Psoas muscle (tissue), 8 donors: Measurements from ENCODE around the gene TMTC4. TPM values are rescaled to one million over a fixed set of nuclear protein-coding genes. Genes with fewer than 3 reads are reported as not detected.

Experiments used
- ATAC-seq, 4 donors: fragments of 200-7000 bp; cut with Tn5 transposase; one replicate each; pipeline ENCODE4 v1.9.1; 2020; ENCODE audit warnings: moderate library complexity in 3 of 4, mild to moderate bottlenecking in 2 of 4
- DNase-seq, 2 donors: peaks; one replicate each; pipeline ENCODE4 v3.0.0-alpha.2; 2020
- H3K27ac ChIP-seq: fragments of 200-600 bp; one replicate; pipeline ENCODE4 v1.8.0; 2022
- H3K27me3 ChIP-seq, 3 donors: fragments of 200-600 bp in 1 of 3; one replicate each; pipeline versions ENCODE4 v1.6.1 to v1.8.0; 2013 to 2022; ENCODE audit warnings: low read length in 2 of 3, mild to moderate bottlenecking in 2 of 3, moderate library complexity in 1 of 3; ENCODE audit not compliant: insufficient read depth in 3 of 3
- H3K36me3 ChIP-seq, 2 donors: fragments of 200-600 bp in 1 of 2; one replicate each; pipeline versions ENCODE4 v1.6.1 to v1.8.0; 2013 to 2022; ENCODE audit warnings: low read depth in 1 of 2, mild to moderate bottlenecking in 1 of 2, moderate library complexity in 1 of 2; ENCODE audit not compliant: insufficient read depth in 1 of 2
- H3K4me1 ChIP-seq: fragments of 200-600 bp; one replicate; pipeline ENCODE4 v1.8.0; 2022
- H3K4me3 ChIP-seq: fragments of 200-600 bp; one replicate; pipeline ENCODE4 v1.8.0; 2022; ENCODE audit warnings: mild to moderate bottlenecking
- H3K9me3 ChIP-seq: fragments of 200-600 bp; one replicate; pipeline ENCODE4 v1.8.0; 2022
- WGBS, 3 donors: extraction: QIAGEN DNeasy Blood & Tissue Kit; methylation state at CpG; one replicate each; pipeline versions ENCODE4 v1.1.6 to v1.1.7; 2013; 5-methylcytosine and 5-hydroxymethylcytosine counted together
- intact Hi-C, 2 donors: fragments of 100-400 bp; cut with DNase I; formaldehyde crosslinking; loops; one replicate each; pipeline versions ENCODE4 v1.11.0 to v1.14.2; 2022
- polyA plus RNA-seq, 3 donors: library from polyadenylated mRNA; stranded (reverse); fragments of 200-250 nt; gene quantifications; one replicate each; pipeline ENCODE4 v1.2.3, GENCODE V29; 2013
- total RNA-seq, 4 donors: library from RNA; stranded (reverse); fragmentation: NEBNext Ultra II Directional in 2 of 4; extraction: Animal tissue kit (Norgen Biotek cat#: 25700) in 2 of 4; gene quantifications; one replicate each; pipeline versions ENCODE4 v1.2.1 to v1.2.4, GENCODE V29; 2021 to 2023
- TF ChIP-seq, protein P1 (sequence below): fragments of 200-600 bp; IDR thresholded peaks from one replicate; pipeline ENCODE4 v1.8.0; 2022; ENCODE audit warnings: antibody characterized with exemption
- donor health status: healthy with polysubstance abuse.
- donor health status: DM: no; HTN: no; CAD: no; lungs with moderate emphysema.
- donor health status: Bipolar disorder and iron deficiency.
- donor health status: healthy.
- donor health status: DM: yes; HTN: yes; CAD: no.
- donor health status: DM: no; HTN: no; CAD: no.
- donor health status: DM: no; HTN: no; CAD: no.
- donor health status: DM: yes; HTN: yes; CAD: no.

The TMTC4 gene
- total and polyA plus RNA-seq, 7 donors: 3.6 to 10.1 (median 6.9) TPM

DNA sequence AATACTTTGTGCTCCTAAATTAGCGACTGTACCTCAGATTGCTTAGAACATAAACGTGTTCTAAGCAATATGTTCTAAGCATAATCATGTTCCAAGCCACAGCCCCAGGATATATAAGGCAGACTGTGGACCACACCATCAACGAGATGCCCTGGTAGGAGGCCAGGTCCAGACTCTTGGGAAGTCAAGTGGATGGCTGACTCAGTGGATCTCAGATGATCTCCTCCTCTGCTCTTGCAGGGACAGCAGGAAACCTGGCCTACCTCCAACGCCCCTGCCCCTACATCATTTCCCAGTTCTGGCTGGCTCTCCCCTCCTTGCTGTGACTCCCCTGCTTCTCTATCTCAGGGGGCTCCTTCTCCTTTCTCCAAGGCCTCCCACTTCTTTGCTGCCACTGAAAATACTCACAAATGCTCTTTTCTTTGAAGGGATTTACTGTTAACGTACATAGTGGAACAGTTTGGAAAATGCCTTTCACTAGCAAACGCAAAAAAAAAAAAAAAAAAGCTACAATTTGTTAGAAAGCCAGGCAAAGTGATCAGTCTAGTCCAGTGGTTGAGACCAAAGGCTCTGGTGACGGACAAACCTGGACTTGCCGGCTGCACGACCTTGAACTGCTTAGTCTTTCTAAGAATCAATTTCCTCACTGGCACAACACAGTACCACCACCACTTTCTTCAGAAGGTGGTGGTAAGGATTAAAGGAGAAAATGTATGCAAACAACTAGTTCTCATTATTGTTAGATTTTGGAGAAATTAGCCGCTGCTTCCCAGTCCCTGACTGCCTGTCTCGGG lies 3.0 kb downstream of the TMTC4 start:
- 83 to 91% (median 90%) methylated on average over 11 of the region's 11 CpGs for WGBS, 3 donors
- Histone ChIP-seq H3K27me3 (no peaks in the 10 kb centered on the region), H3K4me1 (peaks cover 5% of the 10 kb centered on the region), H3K27ac (no peak overlapping the region), H3K36me3 (peaks cover 0 to 26% of the 10 kb centered on the region in 2 donors), H3K4me3 (no peak overlapping the region), H3K9me3 (no peaks in the 10 kb centered on the region)
- no peak for DNase-seq
- no peak for ATAC-seq
- intact Hi-C loops: loop anchor here in 1 of 2 donors (2.0 kb wide), 1 partner anchor 23 kb away; no protein-coding TSS in a partner anchor
- TF ChIP-seq, protein P1, sequence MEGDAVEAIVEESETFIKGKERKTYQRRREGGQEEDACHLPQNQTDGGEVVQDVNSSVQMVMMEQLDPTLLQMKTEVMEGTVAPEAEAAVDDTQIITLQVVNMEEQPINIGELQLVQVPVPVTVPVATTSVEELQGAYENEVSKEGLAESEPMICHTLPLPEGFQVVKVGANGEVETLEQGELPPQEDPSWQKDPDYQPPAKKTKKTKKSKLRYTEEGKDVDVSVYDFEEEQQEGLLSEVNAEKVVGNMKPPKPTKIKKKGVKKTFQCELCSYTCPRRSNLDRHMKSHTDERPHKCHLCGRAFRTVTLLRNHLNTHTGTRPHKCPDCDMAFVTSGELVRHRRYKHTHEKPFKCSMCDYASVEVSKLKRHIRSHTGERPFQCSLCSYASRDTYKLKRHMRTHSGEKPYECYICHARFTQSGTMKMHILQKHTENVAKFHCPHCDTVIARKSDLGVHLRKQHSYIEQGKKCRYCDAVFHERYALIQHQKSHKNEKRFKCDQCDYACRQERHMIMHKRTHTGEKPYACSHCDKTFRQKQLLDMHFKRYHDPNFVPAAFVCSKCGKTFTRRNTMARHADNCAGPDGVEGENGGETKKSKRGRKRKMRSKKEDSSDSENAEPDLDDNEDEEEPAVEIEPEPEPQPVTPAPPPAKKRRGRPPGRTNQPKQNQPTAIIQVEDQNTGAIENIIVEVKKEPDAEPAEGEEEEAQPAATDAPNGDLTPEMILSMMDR: no peak

DNA sequence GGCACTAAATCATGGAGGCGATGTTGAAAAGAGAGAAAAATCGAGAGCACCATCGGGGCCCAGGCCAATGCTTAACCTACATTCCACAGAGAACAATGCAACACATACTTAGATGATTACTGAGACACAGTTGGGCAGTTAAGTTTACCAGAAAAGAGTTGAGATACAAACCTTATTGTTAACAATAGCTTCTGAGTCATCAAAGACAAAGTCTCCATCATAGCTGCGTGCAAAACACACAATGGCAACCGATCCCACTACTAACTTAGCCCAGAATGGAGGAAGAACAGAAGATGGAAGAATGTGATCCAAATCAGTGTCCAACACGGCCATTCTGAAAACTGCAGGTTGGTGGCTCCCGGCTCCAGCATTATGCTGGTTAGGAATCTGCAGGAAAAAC lies 6.2 kb downstream of the TMTC4 start:
- 92 to 95% (median 95%) methylated on average over 7 of the region's 7 CpGs for WGBS, 3 donors
- ATAC-seq: no peak

GRCh38 chr13:100667894-100668293 lies 6.7 kb downstream of the TMTC4 start:
- Histone ChIP-seq H3K27me3 (no peaks in the 10 kb centered on the region), H3K9me3 (no peaks in the 10 kb centered on the region), H3K4me3 (no peak overlapping the region), H3K36me3 (peaks cover 0 to 62% of the 10 kb centered on the region in 2 donors), H3K27ac (no peak overlapping the region), H3K4me1 (no peaks in the 10 kb centered on the region)
- 89 to 90% (median 89%) methylated on average over 9 of the region's 9 CpGs for WGBS, 3 donors
- no peak for ATAC-seq
- intact Hi-C loops: no loop called here
- TF ChIP-seq, protein P1: no peak
- DNase-seq: no peak

More for the DNA sequence above, 6.2 kb downstream of the TMTC4 start:
- Histone ChIP-seq H3K27me3 (no peaks in the 10 kb centered on the region), H3K4me3 (no peak overlapping the region), H3K27ac (no peak overlapping the region), H3K36me3 (peaks cover 0 to 57% of the 10 kb centered on the region in 2 donors), H3K4me1 (peaks cover 2% of the 10 kb centered on the region), H3K9me3 (no peaks in the 10 kb centered on the region)
- intact Hi-C loops: no loop called here
- no peak for DNase-seq
- TF ChIP-seq, protein P1: no peak

GRCh38 chr13:100666124-100666523 lies 8.5 kb downstream of the TMTC4 start:
- H3K36me3 ChIP-seq: peaks cover 0 to 80% of the 10 kb centered on the region in 2 donors
- intact Hi-C loops: no loop called here
- H3K4me1 ChIP-seq: no peaks in the 10 kb centered on the region

More at GRCh38 chr13:100666124-100666523, 8.5 kb downstream of the TMTC4 start:
- 70 to 77% (median 70%) methylated on average over 5 of the region's 5 CpGs for WGBS, 3 donors
- no peak for ATAC-seq
- H3K27ac ChIP-seq: no peak overlapping the region
- H3K9me3 ChIP-seq: no peaks in the 10 kb centered on the region
- DNase-seq: no peak
- no peaks in the 10 kb centered on the region for H3K27me3 ChIP-seq
- H3K4me3 ChIP-seq: no peak overlapping the region
- TF ChIP-seq, protein P1: no peak
